Stomach smooth muscle (tissue), 2 donors: ENCODE results near the gene POMT1.

Experiments
- H3K27ac ChIP-seq: one replicate; pipeline ENCODE4 v1.7.0; 2013; ENCODE audit warnings: mild to moderate bottlenecking, low read length, inconsistent platforms
- H3K27me3 ChIP-seq, 2 donors: one replicate each; pipeline ENCODE4 v1.7.0; 2013; ENCODE audit warnings: low read length in 2 of 2; ENCODE audit not compliant: insufficient read depth in 2 of 2, control insufficient read depth in 1 of 2
- H3K36me3 ChIP-seq, 2 donors: one replicate each; pipeline ENCODE4 v1.7.0; 2013; ENCODE audit warnings: low read length in 2 of 2; ENCODE audit not compliant: control insufficient read depth in 2 of 2, insufficient read depth in 2 of 2
- H3K4me1 ChIP-seq: one replicate; pipeline ENCODE4 v1.7.0; 2013; ENCODE audit warnings: low read length; ENCODE audit not compliant: control insufficient read depth, insufficient read depth
- H3K4me3 ChIP-seq, 2 donors: one replicate each; pipeline ENCODE4 v1.7.0; 2013; ENCODE audit warnings: low read length in 2 of 2
- H3K9ac ChIP-seq, 2 donors: one replicate each; pipeline ENCODE4 v1.7.0; 2013; ENCODE audit warnings: low read length in 2 of 2, mild to moderate bottlenecking in 1 of 2
- H3K9me3 ChIP-seq, 2 donors: one replicate each; pipeline ENCODE4 v1.7.0; 2013; ENCODE audit warnings: low read length in 2 of 2; ENCODE audit not compliant: control insufficient read depth in 2 of 2
- donor health status: healthy.
- donor health status: Pancreatic carcinoma.

POMT1 gene

DNA sequence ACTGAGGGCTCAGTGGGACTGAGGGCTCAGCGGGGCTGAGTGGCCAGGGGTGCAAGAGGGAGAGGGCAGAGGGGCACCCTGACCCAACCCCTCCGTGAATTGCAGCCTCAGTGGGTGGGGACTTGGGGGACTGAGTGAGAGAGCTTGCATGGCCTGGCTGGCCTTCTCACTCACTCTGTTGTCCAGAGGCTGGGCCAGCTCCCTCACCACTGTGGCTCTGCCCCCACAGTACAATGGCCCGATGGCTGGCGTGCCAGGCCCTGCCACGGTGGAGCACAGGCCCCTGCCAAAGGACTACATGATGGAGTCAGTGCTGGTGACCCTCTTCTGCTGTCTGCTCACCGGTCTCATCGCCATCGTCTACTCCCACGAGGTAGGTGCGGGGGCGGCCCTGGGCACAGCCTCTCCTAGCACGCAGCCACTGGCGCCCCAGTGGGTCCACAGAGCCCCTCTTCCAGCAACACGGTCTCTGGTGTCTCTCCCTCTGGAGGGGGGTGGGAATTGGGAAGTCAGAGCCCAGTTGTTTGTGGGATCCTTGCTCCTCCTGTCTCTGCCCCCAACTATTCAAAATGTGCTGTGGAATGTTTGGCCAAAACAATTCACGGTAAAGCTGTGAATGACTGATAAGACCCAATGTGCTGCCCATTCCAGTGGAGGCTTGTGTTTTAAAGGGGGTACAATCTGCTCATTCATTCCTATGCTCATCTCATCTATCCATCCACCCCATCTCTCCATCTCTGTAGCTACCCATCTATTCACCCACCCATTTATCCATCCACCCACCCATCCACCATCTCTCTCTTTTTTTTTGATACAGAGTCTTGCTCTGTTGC lies 53.3 kb downstream of the POMT1 start:
- Histone ChIP-seq H3K27me3 (peaks cover 20 to 30% of the 10 kb centered on the region in 2 donors), H3K9ac (no peak overlapping the region), H3K4me3 (no peak overlapping the region), H3K9me3 (no peaks in the 10 kb centered on the region), H3K4me1 (no peaks in the 10 kb centered on the region), H3K27ac (no peak overlapping the region), H3K36me3 (no peaks in the 10 kb centered on the region)

DNA sequence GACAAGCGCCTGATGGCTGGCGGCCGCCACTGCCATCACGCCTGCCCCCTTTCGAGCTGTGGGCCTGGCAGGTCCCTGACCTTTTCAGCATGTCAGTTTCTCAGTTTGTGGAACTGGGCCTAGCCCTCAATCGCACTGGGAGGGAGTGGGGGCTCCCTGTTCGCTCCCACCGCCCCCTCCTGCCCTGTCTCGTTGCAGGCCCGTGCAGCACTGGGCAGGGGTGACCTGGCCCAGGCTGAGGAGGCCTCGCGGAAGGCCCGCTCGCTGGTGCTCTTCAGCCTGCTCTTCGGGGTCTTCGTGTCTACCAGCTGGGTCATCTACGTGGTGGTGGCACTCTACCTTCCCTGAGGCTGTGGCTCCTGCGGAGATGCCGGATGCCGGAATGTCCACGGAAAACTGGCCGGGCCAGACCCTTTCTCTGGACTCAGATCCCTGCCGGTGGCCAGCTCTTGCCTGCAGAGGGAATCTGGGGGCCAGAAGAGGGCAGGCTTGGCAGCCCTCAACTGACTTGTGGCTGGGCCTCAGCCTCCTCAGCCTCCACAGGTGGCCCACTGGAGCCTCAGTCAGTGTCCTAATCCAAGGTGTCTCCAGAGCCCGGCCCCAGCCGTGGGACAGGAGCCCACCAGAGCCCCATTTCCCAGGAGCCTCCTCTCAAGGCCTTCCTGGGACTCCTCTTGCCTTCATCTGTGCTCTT lies 55.3 kb downstream of the POMT1 start:
- no peaks in the 10 kb centered on the region for H3K9me3 ChIP-seq
- no peak overlapping the region for H3K27ac ChIP-seq
- peaks cover 20 to 30% of the 10 kb centered on the region in 2 donors for H3K27me3 ChIP-seq
- no peaks in the 10 kb centered on the region for H3K36me3 ChIP-seq
- H3K9ac ChIP-seq: no peak overlapping the region
- H3K4me3 ChIP-seq: no peak overlapping the region
- no peaks in the 10 kb centered on the region for H3K4me1 ChIP-seq

DNA sequence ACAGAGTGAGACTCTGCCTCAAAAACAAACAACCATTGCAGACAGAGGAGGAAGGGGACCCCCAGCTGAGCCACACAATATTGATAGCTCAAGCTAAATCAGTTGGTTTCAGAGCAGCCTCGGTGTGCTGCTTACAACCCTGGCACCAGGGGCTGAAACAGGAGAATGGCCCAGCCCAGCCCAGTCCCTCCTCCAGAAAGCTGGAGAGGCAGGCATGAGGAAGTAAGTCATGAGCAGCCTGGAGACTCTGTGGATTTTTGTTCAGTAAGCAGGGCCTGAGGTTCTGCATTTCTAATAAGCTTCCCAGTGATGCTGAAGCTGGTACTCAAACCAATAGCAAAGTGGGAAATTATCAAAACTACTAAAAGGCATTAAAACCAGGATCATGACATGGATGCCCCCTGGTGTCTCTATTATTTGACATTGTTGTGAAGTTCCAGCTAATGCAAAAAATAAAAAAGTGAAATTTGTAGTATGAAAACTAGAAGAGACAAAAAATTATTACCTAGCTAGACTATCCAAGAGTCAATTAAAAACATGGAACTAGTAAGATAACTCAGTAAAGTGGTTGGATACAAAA lies 56.8 kb downstream of the POMT1 start:
- Histone ChIP-seq H3K36me3 (no peaks in the 10 kb centered on the region), H3K9me3 (no peaks in the 10 kb centered on the region), H3K4me1 (no peaks in the 10 kb centered on the region), H3K27ac (no peak overlapping the region), H3K27me3 (peaks cover 11 to 16% of the 10 kb centered on the region in 2 donors), H3K9ac (no peak overlapping the region), H3K4me3 (no peak overlapping the region)

DNA sequence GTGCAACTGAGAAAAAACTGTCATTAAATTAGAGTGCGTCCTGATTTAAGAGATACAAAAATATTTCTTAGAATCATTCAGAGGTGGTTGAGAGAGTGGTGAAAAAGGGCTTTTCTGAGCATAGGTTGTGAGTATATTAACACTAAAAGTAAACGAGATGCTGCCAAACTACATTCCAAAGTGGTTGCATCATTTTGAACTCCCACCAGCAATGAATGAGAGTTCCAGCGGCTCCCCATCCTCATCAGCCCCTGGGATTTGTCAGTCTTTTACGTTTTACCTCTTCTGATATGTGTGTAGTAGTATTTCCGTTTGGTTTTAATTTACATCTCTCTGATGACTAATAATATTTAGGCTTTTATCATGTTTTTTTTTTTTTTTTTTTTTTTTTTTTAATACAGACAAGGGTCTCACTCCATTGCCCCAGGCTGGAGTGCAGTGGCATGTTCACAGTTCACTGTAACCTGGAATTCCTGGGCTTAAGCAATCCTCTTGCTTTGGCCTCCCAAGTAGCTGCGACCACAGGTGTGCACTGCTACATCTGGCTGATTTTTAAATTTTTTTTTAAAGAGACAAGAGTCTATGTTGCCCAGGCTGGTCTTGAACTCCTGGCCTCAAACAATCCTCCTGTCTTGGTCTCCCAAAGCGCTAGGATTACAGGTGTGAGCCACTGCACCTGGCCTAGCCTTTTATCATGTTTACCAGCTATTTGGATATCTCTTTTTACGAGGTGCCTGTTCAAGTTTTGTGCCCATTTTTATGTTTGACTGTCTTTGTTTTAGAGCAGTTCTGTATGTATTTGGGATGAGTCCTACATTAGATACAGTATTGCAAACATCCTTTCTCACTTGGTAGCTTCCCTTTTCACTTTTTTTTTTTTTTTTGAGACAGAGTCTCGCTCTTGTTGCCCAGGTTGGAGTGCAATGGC lies 59.6 kb downstream of the POMT1 start:
- Histone ChIP-seq H3K9me3 (no peaks in the 10 kb centered on the region), H3K27ac (no peak overlapping the region), H3K27me3 (no peaks in the 10 kb centered on the region), H3K4me1 (no peaks in the 10 kb centered on the region), H3K36me3 (no peaks in the 10 kb centered on the region), H3K9ac (no peak overlapping the region), H3K4me3 (no peak overlapping the region)

DNA sequence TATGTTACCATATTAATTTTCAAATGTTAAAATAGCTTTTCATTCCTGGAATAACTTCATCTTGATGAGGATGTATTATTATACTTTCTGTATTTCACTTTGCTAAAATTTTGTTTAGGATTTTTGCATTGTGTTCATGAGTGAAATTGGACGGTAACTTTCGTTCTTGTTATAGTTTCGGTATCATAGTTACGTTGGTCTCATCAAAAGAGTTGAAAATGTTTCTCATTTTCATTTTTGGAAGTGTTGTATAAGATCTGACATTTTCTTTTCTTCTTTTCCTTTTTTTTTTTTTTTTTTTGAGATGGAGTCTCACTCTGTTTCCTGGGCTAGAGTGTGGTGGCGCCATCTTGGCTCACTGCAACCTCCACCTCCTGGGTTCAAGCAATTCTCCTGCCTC lies 62.7 kb downstream of the POMT1 start:
- no peaks in the 10 kb centered on the region for H3K9me3 ChIP-seq
- H3K9ac ChIP-seq: no peak overlapping the region
- H3K4me3 ChIP-seq: no peak overlapping the region
- H3K36me3 ChIP-seq: no peaks in the 10 kb centered on the region
- no peak overlapping the region for H3K27ac ChIP-seq
- H3K4me1 ChIP-seq: no peaks in the 10 kb centered on the region
- H3K27me3 ChIP-seq: no peaks in the 10 kb centered on the region

DNA sequence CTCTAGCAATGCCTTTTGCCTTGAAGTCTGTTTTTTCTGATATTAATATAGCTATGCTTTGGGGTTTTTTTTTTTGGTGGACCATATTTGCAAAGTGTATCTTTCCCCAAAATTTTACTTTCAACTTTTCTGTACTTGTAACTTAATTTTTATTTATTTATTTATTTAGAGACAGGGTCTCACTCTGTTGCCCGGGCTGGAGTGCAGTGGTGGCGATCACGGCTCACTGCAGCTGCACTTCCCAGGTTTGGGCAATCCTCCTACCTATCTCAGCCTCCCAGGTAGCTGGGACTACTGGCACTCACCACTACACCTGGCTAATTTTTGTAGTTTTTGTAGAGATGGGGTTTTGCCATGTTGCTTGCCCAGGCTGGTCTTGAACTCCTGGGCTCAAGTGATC lies 63.4 kb downstream of the POMT1 start:
- Histone ChIP-seq H3K9me3 (no peaks in the 10 kb centered on the region), H3K27me3 (no peaks in the 10 kb centered on the region), H3K4me3 (no peak overlapping the region), H3K36me3 (no peaks in the 10 kb centered on the region), H3K4me1 (no peaks in the 10 kb centered on the region), H3K27ac (no peak overlapping the region), H3K9ac (no peak overlapping the region)

DNA sequence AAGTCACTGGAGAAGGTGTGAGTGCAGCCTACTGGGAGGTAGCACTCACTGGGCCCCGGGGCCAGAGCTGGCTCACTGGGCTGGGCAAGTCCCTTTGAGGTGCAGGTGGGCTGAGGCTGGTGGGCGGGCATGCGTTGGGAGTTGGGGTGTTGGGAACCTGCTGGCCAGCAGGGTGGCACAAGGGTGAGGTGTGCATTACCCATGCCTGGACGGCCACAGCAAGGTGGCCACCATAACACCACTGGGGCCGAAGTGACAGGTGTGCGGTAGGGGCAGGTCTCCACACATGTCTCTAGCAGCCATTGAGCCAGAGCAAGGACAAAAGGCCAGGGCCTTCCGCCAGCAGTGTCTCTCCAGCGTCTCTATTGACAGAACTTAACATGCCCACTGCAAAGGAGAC lies 65.2 kb downstream of the POMT1 start:
- H3K27ac ChIP-seq: no peak overlapping the region
- H3K27me3 ChIP-seq: no peaks in the 10 kb centered on the region
- no peaks in the 10 kb centered on the region for H3K9me3 ChIP-seq
- H3K4me3 ChIP-seq: no peak overlapping the region
- H3K4me1 ChIP-seq: no peaks in the 10 kb centered on the region
- no peak overlapping the region for H3K9ac ChIP-seq
- peaks cover 0 to 5% of the 10 kb centered on the region in 2 donors for H3K36me3 ChIP-seq
